GM19438 (cell line): ENCODE measurements around the gene KIF25.

Experiments
- ATAC-seq: cut with Tn5 transposase; IDR thresholded peaks from one replicate; pipeline ENCODE4 v1.9.1; 2021; ENCODE audit warnings: low read depth; ENCODE audit not compliant: unreplicated experiment

The KIF25 gene

DNA sequence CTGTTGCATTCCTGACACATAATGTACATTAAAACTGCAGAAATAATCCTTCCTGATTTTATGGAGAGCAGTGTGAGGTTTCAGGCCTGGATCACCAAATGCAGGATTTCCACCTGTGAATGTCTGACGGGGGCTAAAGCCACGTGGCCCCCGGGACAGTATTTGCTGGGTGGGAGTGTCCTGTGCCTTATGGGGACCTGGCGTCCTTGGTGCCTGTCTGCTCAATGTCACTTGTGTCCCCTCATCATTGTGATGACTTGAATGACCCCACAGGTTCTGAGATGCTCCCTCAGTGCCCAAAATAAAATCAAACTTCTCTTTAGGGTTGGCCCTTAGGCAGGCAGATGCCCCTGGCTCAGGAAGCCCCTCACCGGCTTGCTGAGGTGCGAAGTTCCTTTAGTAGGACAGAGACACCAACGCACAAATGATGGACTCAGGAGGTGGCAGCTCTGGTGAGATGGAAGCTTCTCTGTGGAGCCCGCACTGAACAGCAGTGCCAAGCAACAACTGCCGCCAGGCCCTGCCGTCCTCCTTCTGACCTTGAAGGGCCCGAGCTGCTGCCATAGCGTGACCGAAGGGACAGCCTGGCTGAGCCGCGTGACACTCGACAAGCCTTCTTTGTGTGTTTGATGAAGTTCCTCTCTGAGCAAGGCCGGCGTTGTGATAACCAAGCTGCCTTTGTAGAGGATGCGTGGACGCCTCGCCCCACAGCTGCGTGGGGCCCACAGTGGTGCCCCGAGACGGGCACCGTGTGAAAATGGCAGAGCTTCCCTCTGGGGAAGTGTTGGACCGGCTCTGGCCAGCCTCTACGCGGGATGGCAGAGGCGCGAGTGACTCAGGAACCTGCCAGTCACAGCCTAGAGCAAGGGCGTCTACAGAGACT lies 50.6 kb downstream of the KIF25 start:
- no peak for ATAC-seq

DNA sequence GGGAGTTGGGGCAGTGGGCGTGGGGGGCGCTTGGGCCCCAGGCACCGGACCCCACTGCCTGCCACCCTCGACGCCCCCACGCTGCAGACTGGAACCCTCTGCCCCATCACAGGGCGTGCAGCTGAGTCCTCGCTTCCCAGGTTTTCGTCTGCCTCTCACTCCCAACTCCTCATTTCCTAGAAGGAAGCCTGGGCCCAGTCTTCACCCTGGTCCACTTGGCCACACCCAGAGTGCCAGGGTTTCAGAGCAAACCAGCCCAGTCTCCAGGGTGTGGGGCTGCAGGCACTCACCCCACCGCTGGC lies 51.2 kb downstream of the KIF25 start:
- no peak for ATAC-seq

DNA sequence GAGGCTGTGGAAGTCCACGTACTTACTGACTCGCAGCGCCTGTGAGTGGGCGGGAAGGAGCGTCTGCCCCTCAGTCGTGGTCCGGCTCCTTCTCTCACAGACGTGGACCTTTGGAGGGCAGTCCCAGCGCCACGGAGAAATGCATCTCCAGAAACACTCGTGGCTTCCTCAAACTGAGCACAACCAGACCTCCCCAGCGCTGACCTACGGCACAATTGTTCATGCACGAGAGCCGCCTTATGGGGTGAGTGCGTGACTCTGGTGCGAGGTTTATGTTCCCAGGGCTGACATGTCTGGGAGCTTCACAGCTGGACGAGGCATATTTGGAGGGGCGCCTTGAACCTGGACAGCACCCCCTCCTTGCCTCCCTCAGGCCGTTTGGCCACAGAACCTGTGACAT lies 51.8 kb downstream of the KIF25 start:
- no peak for ATAC-seq

DNA sequence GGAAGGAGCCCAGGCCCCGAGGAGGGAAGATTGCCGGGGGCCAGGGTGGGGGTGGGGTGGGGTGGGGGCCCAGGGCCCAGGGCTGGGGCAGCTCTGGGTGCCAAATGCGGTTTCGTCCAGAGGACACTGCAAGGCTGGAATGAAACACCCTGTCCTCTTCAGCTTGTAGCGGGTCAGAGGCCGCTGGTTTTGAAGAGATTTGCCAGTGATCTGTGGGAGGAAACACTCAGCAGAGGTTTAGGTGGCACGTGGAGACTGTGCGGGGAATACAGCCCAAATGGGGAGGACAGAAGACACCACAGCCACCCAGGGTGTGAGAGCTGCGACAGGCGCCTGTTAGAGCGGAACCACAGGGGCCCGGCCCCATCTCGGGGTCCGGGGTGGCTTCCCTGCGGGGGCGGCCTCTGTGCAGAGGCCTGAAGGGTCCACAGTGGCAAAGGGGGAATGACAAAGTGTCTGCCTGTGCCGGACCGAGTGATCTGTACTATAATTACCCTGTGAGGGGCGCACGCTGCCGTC lies 52.3 kb downstream of the KIF25 start:
- no peak for ATAC-seq

DNA sequence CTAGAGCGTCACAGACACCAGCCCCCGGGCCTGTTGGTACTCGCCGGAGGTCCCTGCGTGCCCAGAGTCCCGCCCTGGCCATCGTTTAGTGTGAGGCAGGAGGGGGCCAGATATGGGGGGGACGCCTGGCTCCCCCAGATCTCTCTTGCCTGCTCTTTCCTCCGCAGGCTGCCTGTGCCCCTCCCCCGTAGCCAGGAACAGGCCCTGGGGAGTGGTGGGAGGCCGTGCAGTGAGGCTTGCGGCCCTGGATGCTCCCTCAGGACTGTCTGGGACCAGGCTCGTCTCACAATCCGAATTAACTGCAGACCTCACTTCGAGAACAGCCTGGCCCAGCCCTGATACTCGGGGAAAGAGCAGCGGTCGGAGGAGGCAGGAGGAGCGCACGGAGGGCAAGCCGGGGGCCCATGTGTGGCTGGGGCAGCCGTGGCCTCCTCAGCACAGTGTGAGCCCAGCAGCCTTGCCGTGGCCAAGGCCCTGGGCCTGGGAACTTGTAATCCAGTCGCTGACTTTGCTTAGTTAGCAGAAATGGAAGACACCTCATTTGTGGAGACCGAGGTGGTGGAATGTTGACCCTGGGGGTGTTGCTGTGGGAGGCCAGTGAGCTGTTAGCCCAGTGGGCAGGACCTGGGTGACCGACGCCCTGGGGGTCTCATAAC lies 52.9 kb downstream of the KIF25 start:
- no peak for ATAC-seq

DNA sequence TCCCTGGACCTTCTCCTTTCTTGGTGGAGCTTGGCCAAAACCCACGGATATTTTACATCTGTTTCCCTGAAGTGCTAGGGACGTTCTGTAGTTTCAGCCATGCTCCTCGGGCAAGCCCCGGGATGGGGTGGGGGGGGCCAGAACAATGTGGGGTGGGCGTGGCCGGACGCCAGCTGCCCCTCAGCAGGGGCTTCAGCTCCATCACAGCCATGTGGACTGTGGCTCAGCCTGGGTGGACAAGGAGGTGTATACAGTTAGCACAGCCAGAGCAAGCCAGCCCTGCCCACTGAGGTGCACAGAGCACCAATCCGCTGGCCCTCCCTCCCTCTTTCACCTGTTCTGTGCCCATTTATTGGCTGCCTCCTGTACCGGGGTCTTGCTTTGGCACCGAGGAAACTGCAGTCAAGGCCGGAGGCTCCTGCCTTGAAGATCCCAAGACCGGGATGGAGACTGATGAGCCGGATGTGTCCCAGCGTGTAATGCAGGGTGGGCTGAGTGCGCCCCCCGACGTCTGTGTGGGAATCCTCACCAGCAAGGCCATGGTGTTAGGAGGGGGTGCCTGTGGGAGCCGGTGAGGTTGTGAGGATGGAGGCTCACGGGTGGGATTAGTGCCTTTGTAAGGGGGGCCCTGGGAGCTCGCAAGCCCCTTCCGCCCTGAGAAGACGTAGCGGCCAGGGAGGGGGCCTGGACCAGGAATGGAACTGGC lies 53.6 kb downstream of the KIF25 start:
- ATAC-seq: no peak

DNA sequence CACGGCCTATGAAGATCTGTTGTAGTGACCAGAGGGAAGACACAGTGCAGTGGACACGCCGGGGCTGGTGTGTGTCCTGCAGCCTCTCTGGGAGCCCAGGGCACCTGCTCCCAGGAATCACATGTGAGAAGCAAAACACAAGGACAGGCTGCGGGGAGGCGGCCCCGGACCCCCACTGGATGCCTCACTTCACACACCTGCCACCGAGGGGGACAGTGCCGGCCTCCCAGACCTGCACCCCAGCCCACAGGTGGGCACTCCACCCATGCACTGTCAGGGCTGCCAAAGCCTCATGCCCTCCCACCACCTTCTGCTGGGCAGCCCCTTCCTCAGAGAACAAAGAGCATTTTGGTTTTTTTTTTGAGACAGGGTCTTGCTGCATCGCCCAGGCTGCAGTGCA lies 54.2 kb downstream of the KIF25 start:
- ATAC-seq: no peak

DNA sequence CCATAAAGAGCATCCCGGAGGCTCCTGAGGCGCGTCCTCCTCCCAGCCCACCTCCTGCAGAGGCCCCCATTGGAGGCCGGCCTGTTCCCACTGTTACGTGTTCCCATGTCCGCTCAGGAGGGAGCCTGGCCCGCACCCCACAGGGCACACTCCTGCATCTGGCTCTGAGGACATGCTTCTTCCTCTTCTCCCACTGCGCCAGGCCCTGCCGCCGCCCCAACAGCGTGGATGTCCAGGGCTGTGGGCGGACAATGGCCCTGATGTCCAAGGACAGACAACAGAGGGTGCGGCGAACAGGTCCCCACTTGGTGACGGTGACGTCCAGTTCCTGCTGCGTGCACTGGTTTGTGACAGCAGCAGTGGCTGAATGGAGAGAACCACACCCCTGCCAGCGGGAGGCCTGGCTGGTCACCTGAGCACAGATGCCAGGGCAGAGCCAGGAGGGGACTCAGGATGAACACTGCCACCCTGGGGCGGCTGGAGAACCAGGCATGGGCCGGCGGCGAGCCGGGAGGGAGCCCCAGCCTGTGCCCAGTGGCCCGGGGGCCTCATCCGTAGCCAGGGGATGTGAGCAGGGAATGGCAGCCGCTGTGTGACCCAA lies 54.9 kb downstream of the KIF25 start:
- ATAC-seq: no peak

DNA sequence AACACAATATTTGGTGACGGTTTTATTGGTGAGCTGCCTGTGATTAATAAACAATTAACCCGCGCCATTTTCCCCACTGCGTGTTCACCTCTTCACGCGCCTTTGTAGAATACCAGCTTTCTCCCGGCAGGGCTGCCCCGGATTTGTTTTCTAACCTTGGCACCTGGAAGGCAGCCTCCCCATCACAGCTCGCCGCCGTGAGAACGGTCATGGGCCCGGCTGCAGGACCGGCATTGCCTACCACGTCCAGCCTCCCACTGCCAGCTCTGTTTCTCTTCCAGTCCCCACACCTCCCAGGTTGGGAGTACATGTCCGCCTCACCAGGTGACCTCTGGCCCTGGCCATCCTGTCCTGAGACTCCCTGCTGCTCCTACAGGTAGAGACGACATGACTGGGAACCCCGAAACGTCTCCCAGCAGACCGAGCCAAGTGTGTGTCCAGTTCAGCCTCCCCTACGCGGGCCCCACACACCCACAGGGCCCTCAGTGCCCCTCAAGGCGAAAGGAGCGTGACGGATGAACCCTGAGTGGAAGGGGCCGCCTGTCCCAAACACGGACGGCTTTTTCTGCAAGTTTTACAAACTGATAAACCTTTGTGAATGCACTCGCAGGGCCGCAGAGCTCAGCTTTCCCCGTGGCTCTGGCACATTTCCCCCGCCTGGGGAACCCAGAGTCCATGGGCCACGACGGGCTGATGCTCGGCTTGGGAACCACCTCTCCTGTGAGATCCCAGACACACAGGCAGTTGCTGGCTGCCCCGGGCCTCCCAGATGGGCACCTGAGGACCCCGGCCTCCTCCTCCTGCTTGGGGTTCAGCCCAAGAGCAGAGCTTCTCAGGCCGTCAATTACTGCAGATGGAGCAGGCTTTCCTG lies 55.9 kb downstream of the KIF25 start:
- ATAC-seq: no peak

DNA sequence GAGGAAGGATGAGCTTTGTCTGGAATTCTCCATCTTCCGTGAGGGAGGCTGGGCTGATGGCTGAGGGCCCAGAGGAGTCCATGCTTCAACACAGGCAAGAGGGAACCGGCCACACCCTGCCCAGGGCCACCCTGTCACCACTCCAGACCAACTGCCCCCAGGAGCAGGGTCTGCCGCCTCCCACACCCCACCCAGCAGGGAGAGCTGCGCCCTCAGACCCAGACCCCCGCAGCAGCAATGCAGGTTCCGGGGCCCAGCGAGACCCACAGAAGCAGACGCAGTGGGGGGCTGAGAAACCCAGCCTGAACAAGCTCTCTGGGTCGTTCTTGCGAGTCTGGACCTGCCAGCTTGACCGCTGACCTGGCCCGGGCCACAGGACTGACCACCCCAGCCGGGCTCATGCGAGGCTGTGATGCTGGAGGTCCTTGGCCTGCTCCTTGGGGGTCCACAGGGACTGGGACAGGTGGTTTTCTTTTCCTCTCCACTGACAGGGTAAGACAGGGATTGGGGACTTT lies 56.5 kb downstream of the KIF25 start:
- ATAC-seq: no peak

DNA sequence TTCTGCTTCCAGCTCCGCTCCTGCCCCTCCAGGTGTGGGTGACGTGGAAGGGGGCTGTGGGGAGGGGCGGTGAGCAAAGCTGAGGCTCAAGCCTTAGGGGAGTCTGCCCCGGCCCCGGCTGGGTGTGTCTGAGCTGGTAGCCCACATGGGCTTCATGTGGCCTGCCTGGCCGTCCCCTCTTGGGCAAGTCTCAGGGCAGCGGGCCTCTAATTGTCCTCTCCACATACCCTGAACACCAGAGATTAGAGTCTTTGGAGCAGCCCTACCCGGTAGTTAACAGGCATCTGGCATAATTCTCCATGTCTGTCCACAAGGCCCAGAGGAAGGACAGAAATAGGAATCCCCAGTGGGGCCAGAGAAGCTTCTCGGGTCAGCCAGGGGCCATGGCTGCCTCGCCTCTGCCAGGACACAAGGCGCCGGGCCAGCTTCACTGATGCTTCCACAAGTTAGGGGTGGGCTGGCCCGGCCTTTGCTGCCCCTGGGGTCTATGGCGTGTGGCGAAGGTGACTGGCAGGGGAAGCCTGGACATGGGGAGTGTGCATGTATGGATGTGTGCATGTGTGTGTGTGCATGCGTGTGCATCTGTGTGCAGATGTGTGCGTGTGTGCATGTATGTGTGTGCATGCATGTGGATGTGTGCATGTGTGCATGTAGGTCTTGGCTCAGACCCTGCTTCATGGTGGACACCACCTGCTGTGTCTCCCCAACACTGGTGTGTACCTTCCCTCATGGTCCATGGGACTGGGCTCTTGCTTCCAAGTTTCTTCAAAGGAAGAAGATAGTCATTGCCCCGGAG lies 57.5 kb downstream of the KIF25 start:
- ATAC-seq: no peak

DNA sequence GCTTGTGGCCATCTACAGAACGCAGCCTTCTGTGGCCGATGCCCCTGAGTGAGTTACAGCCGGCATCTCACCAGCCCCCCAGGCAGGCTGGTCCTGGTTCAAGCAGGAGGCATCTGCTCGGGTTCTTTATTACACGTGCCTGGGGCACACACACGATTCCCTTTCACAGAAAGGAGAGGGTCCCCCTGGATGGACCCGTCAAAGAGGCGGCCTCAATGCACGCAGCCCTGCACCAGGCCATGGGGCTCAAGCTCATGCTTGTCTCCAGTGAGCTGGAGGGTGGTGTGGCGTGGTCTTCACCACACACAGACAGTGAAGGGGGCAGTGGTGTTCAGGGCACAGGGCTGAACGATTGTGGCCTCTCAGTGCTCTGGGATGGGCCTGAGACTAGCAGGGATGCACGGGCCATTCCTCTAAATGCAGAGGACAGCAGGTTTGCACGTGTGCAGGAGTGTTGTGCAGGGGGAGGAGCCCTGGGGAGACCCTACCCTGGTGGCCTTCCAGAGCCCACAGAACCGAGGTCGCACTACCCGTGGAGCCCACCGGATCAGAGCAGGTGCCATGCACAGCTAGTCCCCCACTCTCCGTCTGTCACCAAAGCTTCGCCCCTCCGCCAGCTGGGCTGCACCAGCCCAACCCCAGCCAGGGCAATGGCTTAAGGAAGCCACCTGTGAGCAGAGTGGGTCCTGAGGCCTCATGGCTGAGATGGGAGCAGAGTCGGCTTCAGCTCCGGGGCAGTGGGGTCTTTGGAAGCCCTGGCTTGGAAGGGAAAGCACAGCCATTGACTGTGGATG lies 58.4 kb downstream of the KIF25 start:
- ATAC-seq: no peak

DNA sequence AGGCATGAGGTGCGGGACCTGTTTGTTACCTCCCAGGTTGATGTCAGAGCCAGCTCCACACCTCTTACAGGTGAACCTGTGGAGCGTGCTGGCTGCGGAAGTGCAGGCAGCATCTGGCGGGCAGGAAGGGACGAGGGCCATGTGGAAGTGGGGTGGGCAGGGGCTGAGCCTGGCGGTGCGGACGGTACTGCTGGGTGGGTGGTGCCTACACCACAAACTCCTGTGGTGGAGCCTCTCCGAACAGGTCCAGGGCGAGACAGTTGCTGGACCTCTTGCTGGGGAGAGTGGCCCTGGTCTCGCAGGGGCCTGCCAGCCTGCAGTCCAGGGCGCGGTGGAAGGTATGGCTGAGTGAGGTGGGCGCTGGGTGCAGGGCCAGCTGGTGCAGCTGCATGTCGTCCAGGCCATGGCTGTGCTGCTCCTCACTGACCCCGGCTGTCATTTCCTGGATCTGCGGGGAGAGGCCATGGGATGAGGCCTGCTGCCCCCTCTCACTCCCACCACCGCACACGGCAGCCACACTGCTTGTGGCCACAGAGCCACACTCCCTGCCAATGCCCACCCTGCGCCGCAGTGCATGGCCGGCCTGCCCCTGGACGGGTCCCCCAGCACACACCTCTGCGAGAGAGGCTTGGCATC lies 59.5 kb downstream of the KIF25 start:
- no peak for ATAC-seq

DNA sequence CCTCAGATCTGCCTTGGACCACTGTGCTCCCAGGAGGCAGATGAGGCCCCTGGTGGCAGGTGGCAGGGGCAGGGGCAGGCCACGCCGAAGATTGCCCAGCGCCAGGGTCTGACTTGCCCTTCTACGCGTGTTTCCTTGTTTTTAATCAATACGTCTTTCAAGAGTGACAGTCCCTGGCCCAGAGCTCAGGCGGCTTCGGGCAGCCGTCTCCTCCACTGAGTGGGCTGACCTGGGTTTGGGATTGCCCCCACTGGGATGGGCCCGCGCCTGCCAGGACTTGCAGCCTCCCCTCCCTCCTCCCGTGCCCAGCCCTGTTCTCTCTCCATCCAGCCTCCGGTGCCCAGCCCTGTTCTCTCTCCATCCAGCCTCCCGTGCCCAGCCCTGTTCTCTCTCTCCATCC lies 60.4 kb downstream of the KIF25 start:
- no peak for ATAC-seq

DNA sequence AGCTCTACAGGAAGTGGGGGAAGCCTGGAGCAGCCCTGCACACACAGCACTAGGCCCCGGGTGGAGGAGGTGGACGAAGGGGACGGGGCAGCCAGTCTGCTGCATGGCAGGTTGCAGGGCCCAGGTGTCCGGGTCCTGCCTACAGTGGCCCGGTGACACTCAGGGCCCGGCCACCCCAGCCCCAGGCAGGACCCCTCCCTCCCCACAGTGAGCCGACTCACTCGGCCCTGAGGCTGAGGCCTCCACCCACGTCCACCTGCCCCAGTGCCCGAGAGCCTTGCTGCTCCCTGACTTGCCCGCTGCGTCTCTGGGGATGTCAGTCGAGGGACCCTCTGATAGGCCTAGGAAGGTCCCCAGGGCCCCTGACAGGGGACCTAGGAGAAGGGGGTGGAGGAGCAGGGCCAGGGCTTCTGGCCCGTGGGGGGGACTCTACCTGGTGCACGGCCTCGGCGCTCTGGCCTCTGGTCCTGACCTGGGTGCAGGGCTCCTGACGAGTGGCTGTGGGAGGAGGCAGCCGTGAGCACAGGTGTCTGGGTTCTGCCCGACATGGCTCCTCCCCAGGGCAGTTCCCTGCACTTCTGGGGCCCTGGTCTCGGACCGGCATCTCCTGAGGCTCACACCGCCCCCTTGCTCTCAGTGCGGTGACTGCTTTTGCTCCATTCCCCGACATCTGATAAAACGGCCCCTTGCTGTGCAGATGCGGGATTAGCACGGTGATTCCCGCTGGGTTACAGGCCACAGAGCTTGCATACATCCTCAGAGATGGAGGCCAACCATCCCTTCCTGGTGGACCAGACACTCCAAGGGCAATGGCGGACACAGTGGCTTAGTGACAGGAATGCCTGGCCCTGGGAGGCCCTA lies 61.5 kb downstream of the KIF25 start:
- no peak for ATAC-seq

DNA sequence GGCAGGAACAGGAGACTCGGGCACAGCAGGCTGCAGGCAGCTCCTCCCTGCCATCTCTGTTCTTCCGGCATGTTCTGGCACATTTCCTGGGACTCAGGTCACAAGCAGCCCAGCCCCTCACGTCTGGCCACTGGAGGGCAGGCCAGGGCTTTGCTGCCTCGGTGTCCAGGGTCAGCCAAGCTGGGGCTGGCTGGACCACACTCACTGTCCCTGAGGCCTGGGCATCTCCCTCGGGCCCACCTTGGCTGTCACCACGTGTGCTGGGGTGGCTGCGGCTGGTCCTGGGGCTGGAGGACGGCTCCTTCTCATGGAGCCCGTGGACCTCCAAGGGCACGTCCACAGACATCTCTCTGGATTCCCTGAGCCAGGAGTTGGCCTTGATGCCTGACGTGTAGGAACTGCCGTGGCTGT lies 63.1 kb downstream of the KIF25 start:
- ATAC-seq: no peak
